Gastroesophageal sphincter (tissue), 4 donors: Measurements from ENCODE around the gene SLC44A1. TPM values are rescaled to one million over a fixed set of nuclear protein-coding genes. Genes with fewer than 3 reads are reported as not detected.

ENCODE experiments used
- ATAC-seq: fragments of 150-250 bp; one replicate; pipeline ENCODE4 v1.9.1; 2016; ENCODE audit warnings: mild to moderate bottlenecking, moderate library complexity
- H3K27ac ChIP-seq, 4 donors: fragments of 200-600 bp; sonication (generic) in 3 of 4; 1 replicate in 3 of 4; 2 replicates in 1 of 4; pipeline ENCODE4 v1.5.1; 2016 to 2019
- H3K27me3 ChIP-seq: fragments of 200-600 bp; sonication (generic); one replicate; pipeline ENCODE4 v1.5.1; 2019
- H3K36me3 ChIP-seq, 2 donors: fragments of 200-600 bp; sonication (generic); one replicate each; pipeline ENCODE4 v1.5.1; 2019; ENCODE audit warnings: control low read depth in 1 of 2
- H3K4me1 ChIP-seq, 3 donors: fragments of 200-600 bp; sonication (generic); 1 replicate in 2 of 3; 2 replicates in 1 of 3; pipeline ENCODE4 v1.5.1; 2016 to 2019; ENCODE audit warnings: control low read depth in 2 of 3
- H3K4me3 ChIP-seq, 2 donors: fragments of 200-600 bp; sonication (generic); one replicate each; pipeline ENCODE4 v1.5.1; 2019; ENCODE audit warnings: mild to moderate bottlenecking in 1 of 2, moderate library complexity in 1 of 2
- H3K9me3 ChIP-seq, 3 donors: fragments of 200-600 bp; sonication (generic); one replicate each; pipeline ENCODE4 v1.5.1; 2017 to 2019; ENCODE audit warnings: control low read depth in 2 of 3
- EP300 ChIP-seq: sonication (generic); formaldehyde crosslinking; IDR thresholded peaks from one replicate; pipeline ENCODE4 v1.6.1; 2017; ENCODE audit warnings: antibody characterized with exemption, mild to moderate bottlenecking
- POLR2A ChIP-seq, 2 donors: fragments of 450-650 bp; IDR thresholded peaks; one replicate each; pipeline ENCODE4 v1.6.1; 2017; ENCODE audit warnings: antibody characterized with exemption in 2 of 2, mild to moderate bottlenecking in 2 of 2, moderate library complexity in 1 of 2
- POLR2AphosphoS5 ChIP-seq: sonication (generic); formaldehyde crosslinking; IDR thresholded peaks from one replicate; pipeline ENCODE4 v1.6.1; 2017; ENCODE audit warnings: antibody characterized with exemption
- WGBS, 2 donors: methylation state at CpG; one replicate each; pipeline ENCODE4 v1.1.5; 2018; ENCODE audit warnings: low coverage in 1 of 2; 5-methylcytosine and 5-hydroxymethylcytosine counted together
- total RNA-seq, 4 donors: library from RNA; depleted of rRNA; stranded (reverse); fragments of >200 nt; gene quantifications; one replicate each; pipeline ENCODE4 v1.1.0, GENCODE V29; 2016
- TF ChIP-seq, protein P1 (sequence below), 4 experiments: fragments of 200-600 bp in 2 of 4; fragments of 450-650 bp in 2 of 4; sonication (generic) in 1 of 4; IDR thresholded peaks; one replicate each; pipeline ENCODE4 v1.5.1; 2017 to 2019; ENCODE audit warnings: antibody characterized with exemption in 4 of 4, mild to moderate bottlenecking in 2 of 4, moderate library complexity in 2 of 4

Gene SLC44A1
- total RNA-seq, 4 donors from 2014 or later: 27.9 to 49.1 (median 30.6) TPM

DNA sequence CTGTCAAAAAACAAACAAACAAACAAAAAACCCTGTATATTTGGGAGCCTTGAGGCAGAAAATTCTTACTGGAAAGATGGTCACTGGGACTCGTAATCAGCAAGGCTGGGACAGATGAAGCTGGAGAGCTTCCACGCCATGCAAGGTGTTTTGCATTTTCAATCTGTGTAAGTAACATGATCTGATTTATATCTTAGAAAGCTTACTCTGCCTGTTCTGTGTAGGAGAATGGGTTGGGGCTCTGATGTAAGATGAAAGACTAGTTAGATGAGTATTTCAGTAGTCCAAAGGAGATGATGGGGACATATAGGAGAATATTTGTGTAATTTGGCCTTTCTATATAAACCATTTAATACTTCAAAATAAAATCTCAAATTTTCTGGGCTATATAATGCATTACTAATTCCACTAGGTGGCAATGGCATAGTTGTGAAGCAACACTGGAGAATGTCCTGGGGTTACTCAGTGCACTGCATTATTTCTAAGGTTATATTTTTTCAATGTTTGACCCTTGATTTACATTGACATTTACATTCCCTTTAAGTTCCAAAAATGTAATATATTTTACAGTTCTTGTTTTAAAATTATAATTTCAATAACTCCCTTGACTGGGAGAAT, 181.5 kb downstream of the SLC44A1 start:
- no peak for ATAC-seq
- Histone ChIP-seq H3K4me1 (no peaks in the 10 kb centered on the region), H3K36me3 (no peaks in the 10 kb centered on the region), H3K4me3 (no peak overlapping the region), H3K27ac (no peak overlapping the region), H3K27me3 (no peaks in the 10 kb centered on the region), H3K9me3 (no peaks in the 10 kb centered on the region)
- WGBS, 2 donors: 38 to 42% methylated on average over 2 of the region's 2 CpGs
- TF ChIP-seq POLR2AphosphoS5 (no peak), POLR2A (IDR thresholded peaks at IDR 0.05) (no peak), EP300 (no peak)
- TF ChIP-seq, protein P1, sequence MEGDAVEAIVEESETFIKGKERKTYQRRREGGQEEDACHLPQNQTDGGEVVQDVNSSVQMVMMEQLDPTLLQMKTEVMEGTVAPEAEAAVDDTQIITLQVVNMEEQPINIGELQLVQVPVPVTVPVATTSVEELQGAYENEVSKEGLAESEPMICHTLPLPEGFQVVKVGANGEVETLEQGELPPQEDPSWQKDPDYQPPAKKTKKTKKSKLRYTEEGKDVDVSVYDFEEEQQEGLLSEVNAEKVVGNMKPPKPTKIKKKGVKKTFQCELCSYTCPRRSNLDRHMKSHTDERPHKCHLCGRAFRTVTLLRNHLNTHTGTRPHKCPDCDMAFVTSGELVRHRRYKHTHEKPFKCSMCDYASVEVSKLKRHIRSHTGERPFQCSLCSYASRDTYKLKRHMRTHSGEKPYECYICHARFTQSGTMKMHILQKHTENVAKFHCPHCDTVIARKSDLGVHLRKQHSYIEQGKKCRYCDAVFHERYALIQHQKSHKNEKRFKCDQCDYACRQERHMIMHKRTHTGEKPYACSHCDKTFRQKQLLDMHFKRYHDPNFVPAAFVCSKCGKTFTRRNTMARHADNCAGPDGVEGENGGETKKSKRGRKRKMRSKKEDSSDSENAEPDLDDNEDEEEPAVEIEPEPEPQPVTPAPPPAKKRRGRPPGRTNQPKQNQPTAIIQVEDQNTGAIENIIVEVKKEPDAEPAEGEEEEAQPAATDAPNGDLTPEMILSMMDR (IDR thresholded peaks at IDR 0.05): peak; percentile 22 to 52 (median 34)

DNA sequence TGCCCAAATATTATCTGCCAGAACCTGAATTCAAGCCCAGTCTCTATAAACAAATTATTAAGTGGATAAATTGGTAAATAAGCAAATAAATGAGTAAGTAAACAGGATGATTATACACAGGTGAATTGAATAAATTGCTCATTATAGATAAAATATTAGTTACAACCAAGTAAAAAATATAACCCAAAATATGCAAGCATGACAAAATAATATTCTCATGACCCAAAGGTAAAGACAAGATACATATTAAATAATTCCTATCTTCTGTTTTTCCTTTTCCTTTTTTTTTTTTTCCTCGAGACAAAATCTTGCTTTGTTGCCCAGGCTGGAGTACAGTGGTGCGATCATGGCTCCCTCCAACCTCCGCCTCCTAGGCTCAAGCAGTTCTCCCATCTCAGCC, 182.2 kb downstream of the SLC44A1 start:
- WGBS, 2 donors: 95 to 100% methylated on average over 2 to 3 of the region's 3 CpGs
- H3K9me3 ChIP-seq: no peaks in the 10 kb centered on the region
- H3K27ac ChIP-seq: no peak overlapping the region
- no peak for ATAC-seq
- no peaks in the 10 kb centered on the region for H3K27me3 ChIP-seq
- TF ChIP-seq POLR2A (IDR thresholded peaks at IDR 0.05): no peak
- TF ChIP-seq, protein P1 (IDR thresholded peaks at IDR 0.05): no peak
- TF ChIP-seq EP300: no peak
- no peak for TF ChIP-seq POLR2AphosphoS5
- H3K4me1 ChIP-seq: no peaks in the 10 kb centered on the region
- H3K4me3 ChIP-seq: no peak overlapping the region
- H3K36me3 ChIP-seq: no peaks in the 10 kb centered on the region

- WGBS, 2 donors: 59 to 81% methylated on average over 8 to 9 of the region's 9 CpGs
- ATAC-seq: no peak
- H3K9me3 ChIP-seq: no peaks in the 10 kb centered on the region
- H3K27ac ChIP-seq: no peak overlapping the region
- no peak overlapping the region for H3K4me3 ChIP-seq
- H3K27me3 ChIP-seq: no peaks in the 10 kb centered on the region
- peaks cover 0 to 12% (median 0%) of the 10 kb centered on the region in 3 donors for H3K4me1 ChIP-seq
- H3K36me3 ChIP-seq: no peaks in the 10 kb centered on the region
- TF ChIP-seq, protein P1 (IDR thresholded peaks at IDR 0.05): no peak
- TF ChIP-seq EP300: no peak
- TF ChIP-seq POLR2AphosphoS5: no peak
- TF ChIP-seq POLR2A (IDR thresholded peaks at IDR 0.05): no peak
Observed at GRCh38 chr9:105431424-105432246, 187.2 kb downstream of the SLC44A1 start.

DNA sequence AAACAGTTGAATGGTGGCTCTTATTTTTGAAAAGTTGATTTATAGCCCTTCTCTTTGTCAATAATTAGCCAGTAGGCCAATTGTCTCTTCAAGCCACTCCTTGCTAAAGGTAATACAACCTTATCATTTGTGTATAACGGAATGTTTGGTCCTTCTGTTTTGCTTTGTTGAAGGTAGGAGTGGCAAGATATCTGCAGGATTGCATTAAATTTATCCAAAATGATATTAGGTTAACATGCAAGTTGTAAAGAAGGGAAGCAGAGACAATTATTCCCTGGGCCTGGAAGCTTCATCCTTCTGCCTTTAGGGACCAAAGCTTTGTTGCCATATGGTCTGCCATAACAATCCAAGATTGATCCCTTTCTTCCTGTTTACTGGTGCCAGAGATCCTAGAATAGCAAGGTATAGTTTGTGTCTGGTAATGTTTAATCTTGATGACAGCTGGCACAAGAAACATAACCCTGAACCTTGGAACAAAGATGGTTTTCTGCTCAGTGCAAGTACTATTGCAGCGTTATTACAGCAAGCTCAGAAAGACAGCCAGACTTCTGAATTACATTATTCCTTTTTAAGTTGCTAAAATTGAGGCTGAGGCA, 187.9 kb downstream of the SLC44A1 start:
- H3K4me1 ChIP-seq: peaks cover 0 to 12% (median 0%) of the 10 kb centered on the region in 3 donors
- no peak for ATAC-seq
- H3K27me3 ChIP-seq: no peaks in the 10 kb centered on the region

More for the DNA sequence above, 187.9 kb downstream of the SLC44A1 start:
- 42 to 46% methylated on average over 2 of the region's 2 CpGs for WGBS, 2 donors
- no peak overlapping the region for H3K4me3 ChIP-seq
- no peak overlapping the region for H3K27ac ChIP-seq
- no peaks in the 10 kb centered on the region for H3K36me3 ChIP-seq
- no peaks in the 10 kb centered on the region for H3K9me3 ChIP-seq
- TF ChIP-seq, protein P1 (IDR thresholded peaks at IDR 0.05): no peak
- no peak for TF ChIP-seq POLR2A (IDR thresholded peaks at IDR 0.05)
- TF ChIP-seq POLR2AphosphoS5: no peak
- TF ChIP-seq EP300: no peak
